ENCODE measurements around the gene P4HB. TPM values are rescaled to one million over a fixed set of nuclear protein-coding genes. Genes with fewer than 3 reads are reported as not detected.

Gene P4HB
- total and polyA plus RNA-seq, 2 donors (not counting 1 experiment from before 2014, with no cell fraction given) = 37.4 to 191 TPM

DNA sequence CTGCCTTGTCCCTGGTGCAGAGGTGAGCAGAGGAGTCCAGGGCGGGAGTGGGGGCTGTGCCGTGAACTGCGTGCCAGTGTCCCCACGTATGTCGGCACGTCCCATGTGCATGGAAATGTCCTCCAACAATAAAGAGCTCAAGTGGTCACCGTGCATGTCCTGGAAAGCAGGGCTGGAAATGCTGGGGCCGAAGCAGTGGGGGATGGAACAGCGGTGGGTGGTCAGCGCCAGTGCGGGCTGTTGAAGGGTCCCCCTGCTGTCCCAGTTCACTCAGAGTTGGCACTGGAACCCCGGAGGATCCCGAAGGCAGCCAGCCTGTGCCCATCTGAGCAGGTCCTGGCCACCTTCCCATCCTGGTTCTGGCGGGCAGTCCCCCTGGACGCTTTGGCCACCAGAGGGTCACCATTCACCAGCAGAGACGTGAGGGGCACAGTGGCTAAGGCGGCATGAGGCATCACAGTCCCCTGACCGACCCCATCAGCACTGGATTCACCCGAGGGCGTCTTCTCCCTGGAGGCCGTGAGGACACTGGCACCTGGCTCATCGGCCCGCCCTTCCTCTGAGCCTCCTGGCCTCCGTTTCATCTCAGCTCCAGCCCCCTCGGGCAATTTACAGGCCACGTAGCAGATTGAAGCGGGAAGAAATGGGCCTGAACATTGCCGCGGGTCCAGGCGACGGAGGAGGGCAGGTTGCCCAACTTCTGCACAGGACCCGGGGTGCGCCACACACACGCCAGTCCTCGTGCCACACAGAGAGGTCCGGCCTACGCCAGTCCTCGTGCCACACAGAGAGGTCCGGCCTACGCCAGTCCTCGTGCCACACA is 46.3 kb downstream of the P4HB start:
- ChIA-PET POLR2A (no interaction called here), CTCF (no interaction called here)
- DNase-seq = no peak
- Histone ChIP-seq H3K27ac (ENCODE audit: low read length in 2 of 2) (no peak overlapping the region), H3K4me1 (ENCODE audit: control insufficient read depth in 2 of 2, insufficient read depth in 2 of 2, low read length in 2 of 2) (no peaks in the 10 kb centered on the region), H3K9me3 (ENCODE audit: control extremely low read depth in 1 of 3, control insufficient read depth in 2 of 3, insufficient read depth in 1 of 3, low read length in 2 of 3) (no peaks in the 10 kb centered on the region), H3K4me2 (replicated peaks; ENCODE audit: low read depth, low read length, poor library complexity, severe bottlenecking) (no peak overlapping the region), H3K9ac (ENCODE audit: low read length) (no peak overlapping the region), H4K20me1 (ENCODE audit: control insufficient read depth, insufficient read depth, low read length, poor library complexity, severe bottlenecking) (no peaks in the 10 kb centered on the region), H2AFZ (ENCODE audit: insufficient read depth, low read depth, low read length, poor library complexity, severe bottlenecking) (no peak overlapping the region), H3K79me2 (ENCODE audit: control insufficient read depth, insufficient read depth, low read length) (no peaks in the 10 kb centered on the region), H3K27me3 (replicated peaks in 1 of 4; ENCODE audit: control extremely low read depth in 1 of 4, control insufficient read depth in 3 of 4, insufficient read depth in 4 of 4, low read length in 3 of 4) (peaks cover 0 to 8% (median under 1%) of the 10 kb centered on the region in 4 experiments), H3K36me3 (replicated peaks in 1 of 2; ENCODE audit: control extremely low read depth in 1 of 2, control insufficient read depth in 1 of 2, extremely low read depth in 1 of 2, insufficient read depth in 2 of 2, low read length in 1 of 2) (no peaks in the 10 kb centered on the region), H3K4me3 (ENCODE audit: control extremely low read depth in 1 of 5, extremely low read depth in 1 of 5, insufficient read depth in 1 of 5, low read depth in 2 of 5, low read length in 4 of 5) (no peak overlapping the region)
- Mint-ChIP-seq H3K27ac (no peak overlapping the region), H3K9me3 (ENCODE audit: insufficient read depth) (no peaks in the 10 kb centered on the region), H3K4me3 (no peak overlapping the region), H3K27me3 (peaks cover 19% of the 10 kb centered on the region), H3K4me1 (no peaks in the 10 kb centered on the region)
- ATAC-seq (ENCODE audit: low read depth) = no peak
- no peak for TF ChIP-seq EZH2 (IDR thresholded peaks at IDR 0.05; ENCODE audit: borderline replicate concordance, insufficient read depth, low read depth, low read length, poor library complexity, severe bottlenecking)
- TF ChIP-seq, protein P1, sequence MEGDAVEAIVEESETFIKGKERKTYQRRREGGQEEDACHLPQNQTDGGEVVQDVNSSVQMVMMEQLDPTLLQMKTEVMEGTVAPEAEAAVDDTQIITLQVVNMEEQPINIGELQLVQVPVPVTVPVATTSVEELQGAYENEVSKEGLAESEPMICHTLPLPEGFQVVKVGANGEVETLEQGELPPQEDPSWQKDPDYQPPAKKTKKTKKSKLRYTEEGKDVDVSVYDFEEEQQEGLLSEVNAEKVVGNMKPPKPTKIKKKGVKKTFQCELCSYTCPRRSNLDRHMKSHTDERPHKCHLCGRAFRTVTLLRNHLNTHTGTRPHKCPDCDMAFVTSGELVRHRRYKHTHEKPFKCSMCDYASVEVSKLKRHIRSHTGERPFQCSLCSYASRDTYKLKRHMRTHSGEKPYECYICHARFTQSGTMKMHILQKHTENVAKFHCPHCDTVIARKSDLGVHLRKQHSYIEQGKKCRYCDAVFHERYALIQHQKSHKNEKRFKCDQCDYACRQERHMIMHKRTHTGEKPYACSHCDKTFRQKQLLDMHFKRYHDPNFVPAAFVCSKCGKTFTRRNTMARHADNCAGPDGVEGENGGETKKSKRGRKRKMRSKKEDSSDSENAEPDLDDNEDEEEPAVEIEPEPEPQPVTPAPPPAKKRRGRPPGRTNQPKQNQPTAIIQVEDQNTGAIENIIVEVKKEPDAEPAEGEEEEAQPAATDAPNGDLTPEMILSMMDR (IDR thresholded peaks at IDR 0.05) = no peak
- intact Hi-C loops (cut with micrococcal nuclease) = no loop called here
- 91% methylated on average over 31 of the region's 41 CpGs for WGBS (ENCODE audit: insufficient coverage)

DNA sequence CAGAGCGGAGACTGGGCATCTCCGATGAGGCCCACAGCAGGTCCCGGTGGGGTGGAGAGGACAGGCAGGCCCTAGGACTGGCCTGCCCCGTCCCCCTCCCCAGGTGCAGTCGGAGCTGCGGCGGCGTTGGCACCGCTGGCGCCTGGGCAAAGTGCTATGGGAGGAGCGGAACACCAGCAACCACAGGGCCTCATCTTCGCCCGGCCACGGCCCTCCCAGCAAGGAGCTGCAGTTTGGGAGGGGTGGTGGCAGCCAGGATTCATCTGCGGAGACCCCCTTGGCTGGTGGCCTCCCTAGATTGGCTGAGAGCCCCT is 47.0 kb downstream of the P4HB start:
- Mint-ChIP-seq H3K4me1 (no peaks in the 10 kb centered on the region), H3K9me3 (ENCODE audit: insufficient read depth) (no peaks in the 10 kb centered on the region), H3K27me3 (peaks cover 24% of the 10 kb centered on the region), H3K4me3 (no peak overlapping the region), H3K27ac (no peak overlapping the region)
- no peaks in the 10 kb centered on the region for H3K79me2 ChIP-seq (ENCODE audit: control insufficient read depth, insufficient read depth, low read length)
- H3K4me3 ChIP-seq (ENCODE audit: control extremely low read depth in 1 of 5, extremely low read depth in 1 of 5, insufficient read depth in 1 of 5, low read depth in 2 of 5, low read length in 4 of 5) = no peak overlapping the region
- H3K27ac ChIP-seq (ENCODE audit: low read length in 2 of 2) = no peak overlapping the region
- POLR2A ChIA-PET = no interaction called here
- no peaks in the 10 kb centered on the region for H3K36me3 ChIP-seq (replicated peaks in 1 of 2; ENCODE audit: control extremely low read depth in 1 of 2, control insufficient read depth in 1 of 2, extremely low read depth in 1 of 2, insufficient read depth in 2 of 2, low read length in 1 of 2)
- CTCF ChIA-PET = no interaction called here
- no peak for DNase-seq
- H2AFZ ChIP-seq (ENCODE audit: insufficient read depth, low read depth, low read length, poor library complexity, severe bottlenecking) = no peak overlapping the region
- H3K4me1 ChIP-seq (ENCODE audit: control insufficient read depth in 2 of 2, insufficient read depth in 2 of 2, low read length in 2 of 2) = no peaks in the 10 kb centered on the region
- H3K9me3 ChIP-seq (ENCODE audit: control extremely low read depth in 1 of 3, control insufficient read depth in 2 of 3, insufficient read depth in 1 of 3, low read length in 2 of 3) = peaks cover 0 to 3% (median 0%) of the 10 kb centered on the region in 3 donors
- no peak overlapping the region for H3K4me2 ChIP-seq (replicated peaks; ENCODE audit: low read depth, low read length, poor library complexity, severe bottlenecking)
- intact Hi-C loops (cut with micrococcal nuclease) = no loop called here
- ATAC-seq (ENCODE audit: low read depth) = no peak
- H4K20me1 ChIP-seq (ENCODE audit: control insufficient read depth, insufficient read depth, low read length, poor library complexity, severe bottlenecking) = no peaks in the 10 kb centered on the region
- H3K9ac ChIP-seq (ENCODE audit: low read length) = no peak overlapping the region
- TF ChIP-seq, protein P1 (IDR thresholded peaks at IDR 0.05) = no peak
- TF ChIP-seq EZH2 (IDR thresholded peaks at IDR 0.05; ENCODE audit: borderline replicate concordance, insufficient read depth, low read depth, low read length, poor library complexity, severe bottlenecking) = no peak
- 91% methylated on average over 11 of the region's 15 CpGs for WGBS (ENCODE audit: insufficient coverage)
- peaks cover 0 to 11% (median under 1%) of the 10 kb centered on the region in 4 experiments for H3K27me3 ChIP-seq (replicated peaks in 1 of 4; ENCODE audit: control extremely low read depth in 1 of 4, control insufficient read depth in 3 of 4, insufficient read depth in 4 of 4, low read length in 3 of 4)

Data from B cell (primary cell).